HEK293 (cell line): ENCODE data around the gene DPT.

Experiments
- ATF2 ChIP-seq: fragments of 450-650 bp; formaldehyde crosslinking; IDR thresholded peaks from 2 replicates; pipeline ENCODE4 v1.5.1; 2016; ENCODE audit warnings: missing biosample characterization, missing genetic modification characterization, low read depth
- CTCF ChIP-seq: fragments of 450-650 bp; formaldehyde crosslinking; IDR thresholded peaks from 2 replicates; pipeline ENCODE4 v1.5.1; 2016; ENCODE audit warnings: missing biosample characterization, missing genetic modification characterization
- KLF16 ChIP-seq: fragments of 450-650 bp; formaldehyde crosslinking; IDR thresholded peaks from 2 replicates; pipeline ENCODE4 v1.5.1; 2017; ENCODE audit warnings: missing biosample characterization, missing genetic modification characterization
- PRDM1 ChIP-seq: fragments of 450-650 bp; formaldehyde crosslinking; IDR thresholded peaks from 2 replicates; pipeline ENCODE4; 2016; ENCODE audit warnings: missing biosample characterization, missing genetic modification characterization
- REST ChIP-seq: fragments of 450-650 bp; formaldehyde crosslinking; IDR thresholded peaks from 2 replicates; pipeline ENCODE4 v1.5.1; 2016; ENCODE audit warnings: missing biosample characterization, missing genetic modification characterization
- TRIM28 ChIP-seq: IDR thresholded peaks from 2 replicates; pipeline ENCODE4 v1.6.1; 2011; ENCODE audit warnings: low read length, control low read depth, borderline replicate concordance
- ZBTB6 ChIP-seq: fragments of 450-650 bp; formaldehyde crosslinking; IDR thresholded peaks from 2 replicates; pipeline ENCODE4 v1.5.1; 2017; ENCODE audit warnings: missing biosample characterization, missing genetic modification characterization
- ZBTB8A ChIP-seq: fragments of 450-650 bp; formaldehyde crosslinking; IDR thresholded peaks from 2 replicates; pipeline ENCODE4 v1.5.1; 2016; ENCODE audit warnings: missing biosample characterization, missing genetic modification characterization
- ZNF274 ChIP-seq, 2 experiments: fragments of 200-500 bp in 1 of 2; fragments of 450-650 bp in 1 of 2; sonication (Bioruptor generic) in 1 of 2; formaldehyde crosslinking in 1 of 2; IDR thresholded peaks; 2 replicates each; pipeline versions ENCODE4 v1.5.1 to v1.6.1; 2014 to 2016; ENCODE audit warnings: borderline replicate concordance in 1 of 2, inconsistent platforms in 1 of 2, low read length in 1 of 2, missing biosample characterization in 1 of 2, missing genetic modification characterization in 1 of 2
- ZNF391 ChIP-seq: fragments of 450-650 bp; formaldehyde crosslinking; IDR thresholded peaks from 2 replicates; pipeline ENCODE4 v1.5.1; 2016; ENCODE audit warnings: low read depth, missing biosample characterization, missing genetic modification characterization, borderline replicate concordance
- ZNF398 ChIP-seq: fragments of 450-650 bp; formaldehyde crosslinking; IDR thresholded peaks from 2 replicates; pipeline ENCODE4 v1.5.1; 2017; ENCODE audit warnings: missing biosample characterization, missing genetic modification characterization
- ZNF600 ChIP-seq: fragments of 450-650 bp; formaldehyde crosslinking; IDR thresholded peaks from 2 replicates; pipeline ENCODE4 v1.5.1; 2016; ENCODE audit warnings: missing biosample characterization, missing genetic modification characterization
- ZNF776 ChIP-seq: fragments of 450-650 bp; formaldehyde crosslinking; IDR thresholded peaks from 2 replicates; pipeline ENCODE4 v1.5.0; 2017; ENCODE audit warnings: missing biosample characterization, missing genetic modification characterization, borderline replicate concordance

- TF ChIP-seq ZBTB6, result no peak
- no peak for TF ChIP-seq ZNF776 (tag by site-specific recombination)
- no peak for TF ChIP-seq CTCF (tag by site-specific recombination)
- no peak for TF ChIP-seq ZNF391 (tag by site-specific recombination)
- no peak for TF ChIP-seq ZBTB8A (tag by site-specific recombination)
- no peak for TF ChIP-seq ZNF398 (tag by site-specific recombination)
- no peak for TF ChIP-seq REST (tag by site-specific recombination)
- no peak for TF ChIP-seq KLF16 (tag by site-specific recombination)
- TF ChIP-seq ZNF274 (IDR thresholded peaks at IDR 0.05; ENCODE audit: low read length), result no peak
- no peak for TF ChIP-seq ZNF274 (tag by site-specific recombination; IDR thresholded peaks at IDR 0.05; ENCODE audit: borderline replicate concordance)
- TF ChIP-seq TRIM28, result no peak
- no peak for TF ChIP-seq ATF2 (tag by site-specific recombination)
- no peak for TF ChIP-seq PRDM1 (tag by site-specific recombination)
- TF ChIP-seq ZNF600, result no peak
Observed at GRCh38 chr1:168689327-168689657, 39.7 kb downstream of the DPT start.
